GM18508 (cell line): Measurements from ENCODE around the gene GRID1.

Experiments used
- ATAC-seq: cut with Tn5 transposase; IDR thresholded peaks from one replicate; pipeline ENCODE4 v1.9.1; 2021; ENCODE audit warnings: moderate number of reproducible peaks; ENCODE audit not compliant: insufficient read depth, unreplicated experiment

Gene GRID1

GRCh38 chr10:86061278-86062197 is 305.1 kb downstream of the GRID1 start:
- no peak for ATAC-seq

GRCh38 chr10:86060386-86061277 is 306.0 kb downstream of the GRID1 start:
- no peak for ATAC-seq

GRCh38 chr10:86059892-86060291 is 306.7 kb downstream of the GRID1 start:
- no peak for ATAC-seq

GRCh38 chr10:86058964-86059363 is 307.6 kb downstream of the GRID1 start:
- ATAC-seq, result no peak

- ATAC-seq, result no peak
These were observed 308.9 kb downstream of the GRID1 start for GRCh38 chr10:86057708-86058107.

- no peak for ATAC-seq
These were observed 309.9 kb downstream of the GRID1 start for GRCh38 chr10:86056672-86057071.

GRCh38 chr10:86055928-86056327 is 310.7 kb downstream of the GRID1 start:
- no peak for ATAC-seq

GRCh38 chr10:86053675-86054074 is 312.9 kb downstream of the GRID1 start:
- no peak for ATAC-seq

- ATAC-seq, result no peak
These were observed 315.0 kb downstream of the GRID1 start for GRCh38 chr10:86051586-86051985.

- no peak for ATAC-seq
These were observed 317.2 kb downstream of the GRID1 start for GRCh38 chr10:86049442-86049841.

GRCh38 chr10:86048973-86049372 is 317.6 kb downstream of the GRID1 start:
- no peak for ATAC-seq

- ATAC-seq, result no peak
These were observed 318.0 kb downstream of the GRID1 start for GRCh38 chr10:86048571-86048970.

- no peak for ATAC-seq
These were observed 319.0 kb downstream of the GRID1 start for GRCh38 chr10:86047588-86047987.

- no peak for ATAC-seq
These were observed 319.6 kb downstream of the GRID1 start for GRCh38 chr10:86046845-86047460.

GRCh38 chr10:86045896-86046295 is 320.7 kb downstream of the GRID1 start:
- no peak for ATAC-seq

- no peak for ATAC-seq
These were observed 322.6 kb downstream of the GRID1 start for GRCh38 chr10:86044029-86044428.

- ATAC-seq, result no peak
These were observed 323.4 kb downstream of the GRID1 start for GRCh38 chr10:86043236-86043635.

GRCh38 chr10:86042161-86042560 is 324.4 kb downstream of the GRID1 start:
- no peak for ATAC-seq

GRCh38 chr10:86041116-86041515 is 325.5 kb downstream of the GRID1 start:
- ATAC-seq, result no peak

GRCh38 chr10:86038371-86038770 is 328.2 kb downstream of the GRID1 start:
- ATAC-seq, result no peak

GRCh38 chr10:86037096-86037495 is 329.5 kb downstream of the GRID1 start:
- no peak for ATAC-seq
